PC-9 (cell line): ENCODE measurements around the gene TM9SF1. TPM values are rescaled to one million over a fixed set of nuclear protein-coding genes. Genes with fewer than 3 reads are reported as not detected.

Experiments
- BruUV-seq: library from RNA; stranded (reverse); fragments of 400-500 nt; replicated peaks from 2 replicates; lab custom pipeline; 2021; lab: Mats Ljungman, UMichigan
- CTCF ChIA-PET: fragments of 300-600 bp; sonication (Branson Sonifier 250); formaldehyde crosslinking; loops from one replicate; lab custom pipeline; 2022; ENCODE audit warnings: antibody characterized with exemption; lab: Charles Lee
- POLR2A ChIA-PET: fragments of 300-600 bp; sonication (Branson Sonifier 250); formaldehyde crosslinking; loops from one replicate; lab custom pipeline; 2022; ENCODE audit warnings: antibody characterized with exemption; ENCODE audit not compliant: unreplicated experiment; lab: Charles Lee
- DNase-seq, 2 experiments: peaks; one replicate each; pipeline versions ENCODE4 v3.0.0 to v3.0.0-alpha.2; 2015 to 2022; ENCODE audit warnings: mixed read lengths in 1 of 2
- H2AFZ ChIP-seq: fragments of 200-600 bp; sonication (generic); 2 replicates; pipeline ENCODE4 v1.8.1; 2017; ENCODE audit warnings: antibody characterized with exemption
- H3F3A ChIP-seq: fragments of 200-600 bp; sonication (generic); 2 replicates; pipeline ENCODE4 v1.8.1; 2017; ENCODE audit warnings: antibody characterized with exemption, mild to moderate bottlenecking, low read depth; ENCODE audit not compliant: insufficient read depth
- H3K27ac ChIP-seq: fragments of 200-600 bp; sonication (generic); 2 replicates; pipeline ENCODE4 v1.6.1; 2016; ENCODE audit warnings: mixed run types
- H3K27me3 ChIP-seq: fragments of 200-600 bp; sonication (generic); 2 replicates; pipeline ENCODE4 v1.6.1; 2016; ENCODE audit warnings: low read depth, mixed run types; ENCODE audit not compliant: insufficient read depth
- H3K36me3 ChIP-seq: fragments of 200-600 bp; sonication (generic); 2 replicates; pipeline ENCODE4 v1.6.1; 2016; ENCODE audit warnings: low read depth, mixed run types
- H3K4me1 ChIP-seq: fragments of 200-600 bp; sonication (generic); replicated peaks from 2 replicates; pipeline ENCODE4 v1.6.1; 2016; ENCODE audit warnings: mixed run types; ENCODE audit not compliant: insufficient read depth
- H3K4me2 ChIP-seq: fragments of 200-600 bp; sonication (generic); 2 replicates; pipeline ENCODE4 v1.6.1; 2017; ENCODE audit warnings: mixed run types
- H3K4me3 ChIP-seq: fragments of 200-600 bp; sonication (generic); 2 replicates; pipeline ENCODE4 v1.6.1; 2016; ENCODE audit warnings: mixed run types
- H3K79me2 ChIP-seq: fragments of 200-600 bp; sonication (generic); 2 replicates; pipeline ENCODE4 v1.6.1; 2017; ENCODE audit warnings: low read depth, mixed run types
- H3K9me2 ChIP-seq: fragments of 200-600 bp; sonication (generic); 2 replicates; pipeline ENCODE4 v1.8.1; 2017; ENCODE audit warnings: mild to moderate bottlenecking; ENCODE audit not compliant: insufficient read depth
- H3K9me3 ChIP-seq: fragments of 200-600 bp; sonication (generic); 2 replicates; pipeline ENCODE4 v1.8.1; 2016; ENCODE audit warnings: low read depth; ENCODE audit not compliant: insufficient read depth
- H4K20me1 ChIP-seq: fragments of 200-600 bp; sonication (generic); 2 replicates; pipeline ENCODE4 v1.8.1; 2017; ENCODE audit not compliant: insufficient read depth
- EZH2 ChIP-seq: fragments of 200-600 bp; sonication (generic); IDR thresholded peaks from 2 replicates; pipeline ENCODE4 v1.8.0; 2017; ENCODE audit warnings: antibody characterized with exemption, low read depth
- intact Hi-C: fragments of 100-400 bp; cut with micrococcal nuclease; formaldehyde crosslinking; loops from one replicate; pipeline ENCODE4 v1.10.0; 2022; ENCODE audit not compliant: unreplicated experiment
- total RNA-seq: library from RNA; stranded (reverse); gene quantifications from 2 replicates; pipeline ENCODE4 v1.2.3, GENCODE V29; 2021
- TF ChIP-seq, protein P1 (sequence below): fragments of 200-600 bp; sonication (generic); conservative IDR thresholded peaks from 2 replicates; pipeline ENCODE4 v1.6.1; 2017; ENCODE audit warnings: mixed run types, antibody characterized with exemption, mild to moderate bottlenecking, moderate library complexity

The TM9SF1 gene
- total RNA-seq, 1 experiment from 2014 or later: 37.3 TPM

DNA sequence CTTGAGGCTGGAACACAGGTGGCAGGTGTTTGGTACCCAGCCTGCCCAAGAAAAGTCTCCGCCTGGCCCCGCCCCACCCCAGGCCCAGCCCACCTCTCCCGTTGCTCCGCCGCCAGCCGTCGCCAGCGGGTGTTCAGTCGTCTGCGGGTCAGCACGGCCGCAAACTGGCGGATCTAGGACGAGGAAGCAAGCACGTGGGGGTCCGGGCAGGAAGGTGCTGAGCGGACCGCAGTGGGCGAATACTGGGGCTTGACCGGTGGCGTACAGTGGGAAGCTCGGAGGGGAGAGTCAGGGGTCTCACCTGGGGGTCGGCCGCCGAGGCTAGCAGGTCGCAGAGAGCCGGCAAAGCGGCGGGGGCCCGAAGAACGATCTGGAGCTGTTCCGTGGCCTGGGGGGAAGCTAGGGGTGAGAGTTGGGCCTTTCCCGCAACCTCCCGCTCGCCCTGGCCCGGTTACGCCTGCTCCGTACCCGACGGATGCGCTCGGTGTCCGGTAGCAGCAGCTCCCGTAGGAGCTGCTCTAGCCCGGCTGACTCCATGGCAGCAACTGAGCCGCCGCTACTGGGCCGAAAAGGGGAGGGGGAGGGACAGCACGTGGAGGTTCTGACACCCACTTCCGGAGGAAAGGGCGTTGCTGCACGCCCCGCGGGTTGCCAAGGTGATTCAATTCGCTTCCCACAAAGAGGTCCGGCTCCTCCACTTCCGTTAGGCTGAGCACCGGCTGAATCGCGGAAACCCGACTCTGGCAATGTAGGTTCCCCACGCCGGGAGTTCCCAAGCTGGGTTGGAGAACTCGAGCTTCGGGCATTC lies 6.8 kb downstream of the TM9SF1 start, which contains the start of gene IPO4:
Gene IPO4 (minus strand): TSS at position 566 of the 808 bp plus-strand sequence. CDS start 29 bp downstream, at position 537.
- Histone ChIP-seq H3K79me2 (peaks cover 17% of the 10 kb centered on the region), H3K36me3 (no peaks in the 10 kb centered on the region), H3K9me2 (no peaks in the 10 kb centered on the region), H3K9me3 (no peaks in the 10 kb centered on the region), H4K20me1 (no peaks in the 10 kb centered on the region), H3K27me3 (no peaks in the 10 kb centered on the region), H3F3A (peaks cover 3% of the 10 kb centered on the region; the same call in 1 of the 2 replicates), H3K4me1 (peaks cover 11% of the 10 kb centered on the region), H3K4me2 (peak within 1 kb of the TSS; percentile 93), H3K27ac (peak within 1 kb of the TSS; percentile 61), H2AFZ (peak within 1 kb of the TSS; percentile 77), H3K4me3 (peak within 1 kb of the TSS; percentile 88)
- no peak for TF ChIP-seq EZH2
- TF ChIP-seq, protein P1, sequence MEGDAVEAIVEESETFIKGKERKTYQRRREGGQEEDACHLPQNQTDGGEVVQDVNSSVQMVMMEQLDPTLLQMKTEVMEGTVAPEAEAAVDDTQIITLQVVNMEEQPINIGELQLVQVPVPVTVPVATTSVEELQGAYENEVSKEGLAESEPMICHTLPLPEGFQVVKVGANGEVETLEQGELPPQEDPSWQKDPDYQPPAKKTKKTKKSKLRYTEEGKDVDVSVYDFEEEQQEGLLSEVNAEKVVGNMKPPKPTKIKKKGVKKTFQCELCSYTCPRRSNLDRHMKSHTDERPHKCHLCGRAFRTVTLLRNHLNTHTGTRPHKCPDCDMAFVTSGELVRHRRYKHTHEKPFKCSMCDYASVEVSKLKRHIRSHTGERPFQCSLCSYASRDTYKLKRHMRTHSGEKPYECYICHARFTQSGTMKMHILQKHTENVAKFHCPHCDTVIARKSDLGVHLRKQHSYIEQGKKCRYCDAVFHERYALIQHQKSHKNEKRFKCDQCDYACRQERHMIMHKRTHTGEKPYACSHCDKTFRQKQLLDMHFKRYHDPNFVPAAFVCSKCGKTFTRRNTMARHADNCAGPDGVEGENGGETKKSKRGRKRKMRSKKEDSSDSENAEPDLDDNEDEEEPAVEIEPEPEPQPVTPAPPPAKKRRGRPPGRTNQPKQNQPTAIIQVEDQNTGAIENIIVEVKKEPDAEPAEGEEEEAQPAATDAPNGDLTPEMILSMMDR: no peak
- ChIA-PET CTCF (interaction anchor here (0.5 to 0.8 kb wide), 2 partner anchors 27 to 154 kb away, joined by 3 read pairs; partner anchors contain the start of gene IRF9), POLR2A (interaction anchor here (1.4 kb wide), 1 partner anchor 54 kb away, joined by 8 read pairs; the partner anchor contains the start of gene TINF2)
- BruUV-seq: TSS peak; percentile 76
- intact Hi-C loops: loop anchor here (1.0 kb wide), 1 partner anchor 27 kb away; the partner anchor contains the start of gene IRF9
- DNase-seq: peak; percentile 86 to 87

DNA sequence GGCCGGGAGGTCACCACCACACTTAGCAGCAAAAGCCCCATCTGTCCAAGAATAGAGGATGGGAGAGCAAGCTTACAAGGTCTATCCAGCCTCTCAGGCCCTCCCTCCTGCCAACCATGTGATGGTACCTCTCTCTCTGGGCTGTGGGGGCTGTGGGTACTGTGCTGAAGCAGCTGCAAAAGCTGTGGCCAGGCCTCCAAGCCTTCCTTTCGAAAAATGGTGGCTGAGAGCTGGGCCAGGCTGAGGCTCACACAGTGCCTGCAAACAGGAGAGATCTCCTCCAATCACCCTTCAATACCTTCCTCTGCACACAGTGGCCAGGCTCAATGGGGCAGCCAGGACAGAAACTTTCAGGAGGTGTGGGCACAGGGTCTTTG lies 7.7 kb downstream of the TM9SF1 start:
- Histone ChIP-seq H3F3A (peaks cover 3% of the 10 kb centered on the region; the same call in 1 of the 2 replicates), H3K36me3 (no peaks in the 10 kb centered on the region), H3K4me2 (peak overlapping the region; percentile 93), H2AFZ (no peak overlapping the region), H3K4me1 (peaks cover 11% of the 10 kb centered on the region), H3K27me3 (no peaks in the 10 kb centered on the region), H4K20me1 (no peaks in the 10 kb centered on the region), H3K9me2 (no peaks in the 10 kb centered on the region), H3K9me3 (no peaks in the 10 kb centered on the region), H3K4me3 (peak overlapping the region; percentile 88), H3K27ac (no peak overlapping the region), H3K79me2 (peaks cover 17% of the 10 kb centered on the region)
- ChIA-PET POLR2A (no interaction called here), CTCF (no interaction called here)
- BruUV-seq: no TSS peak
- DNase-seq: no peak
- intact Hi-C loops: no loop called here
- TF ChIP-seq, protein P1: no peak
- no peak for TF ChIP-seq EZH2

DNA sequence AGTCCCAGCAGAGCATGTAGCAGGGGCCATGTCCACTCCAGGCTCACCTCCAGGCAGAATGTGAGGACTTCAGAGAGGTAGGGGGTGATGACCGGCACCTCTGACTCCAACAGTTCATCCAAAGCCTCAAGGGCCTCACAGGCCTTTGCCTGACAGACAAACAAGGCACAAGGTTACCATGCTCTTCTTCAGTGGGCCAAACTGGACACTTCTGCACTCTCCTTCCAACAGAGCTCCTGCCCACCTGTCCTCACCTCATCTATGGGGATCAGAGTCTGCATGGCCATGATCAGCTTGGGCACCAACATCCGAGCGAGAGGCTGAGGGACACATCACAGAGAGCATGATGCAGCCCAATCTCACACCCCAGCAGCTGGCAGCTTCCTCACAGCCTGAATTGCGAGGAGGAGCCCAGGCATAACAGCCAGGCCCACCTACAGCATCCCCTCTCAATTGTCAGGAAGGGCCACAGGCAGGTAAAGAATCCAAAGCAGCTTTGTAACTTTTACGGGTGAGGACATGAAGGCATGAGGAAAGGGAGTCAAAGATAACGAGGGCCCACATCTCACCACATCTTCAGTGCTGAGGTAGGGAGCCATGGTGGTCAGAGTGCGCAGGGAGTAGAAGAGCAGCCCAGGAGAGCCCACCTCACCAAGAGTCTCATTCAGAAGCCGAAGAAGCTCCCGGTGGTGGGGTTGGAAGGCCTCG lies 8.3 kb downstream of the TM9SF1 start:
- Histone ChIP-seq H3F3A (peaks cover 3% of the 10 kb centered on the region; the same call in 1 of the 2 replicates), H2AFZ (no peak overlapping the region), H3K4me1 (peaks cover 11% of the 10 kb centered on the region), H3K36me3 (no peaks in the 10 kb centered on the region), H3K9me2 (no peaks in the 10 kb centered on the region), H3K4me2 (peak overlapping the region; percentile 93; the same call in 1 of the 2 replicates), H3K4me3 (no peak overlapping the region), H3K79me2 (peaks cover 14% of the 10 kb centered on the region), H3K27me3 (no peaks in the 10 kb centered on the region), H3K9me3 (no peaks in the 10 kb centered on the region), H4K20me1 (no peaks in the 10 kb centered on the region), H3K27ac (no peak overlapping the region)
- ChIA-PET POLR2A (no interaction called here), CTCF (no interaction called here)
- intact Hi-C loops: no loop called here
- DNase-seq: no peak
- TF ChIP-seq, protein P1: no peak
- no peak for TF ChIP-seq EZH2
- no TSS peak for BruUV-seq
